NOMO-1 (cell line): ENCODE measurements around the gene HNRNPLL.
A peak's percentile ranks its signal among the peaks of the same experiment; 100 is the strongest.

Source experiments
- DNase-seq, 2 experiments: peaks; one replicate each; lab custom pipeline; 2025; ENCODE audit not compliant: unreplicated experiment in 2 of 2; lab: John Stamatoyannopoulos, UW

The HNRNPLL gene

GRCh38 chr2:38533757-38534545 lies 68.8 kb downstream of the HNRNPLL start:
- DNase-seq = no peak

- DNase-seq = peak; percentile 73 to 79
These were observed 69.5 kb downstream of the HNRNPLL start for GRCh38 chr2:38533180-38533579.

- DNase-seq = no peak
These were observed 70.4 kb downstream of the HNRNPLL start for GRCh38 chr2:38532366-38532765.

GRCh38 chr2:38529208-38529607 lies 73.5 kb downstream of the HNRNPLL start:
- DNase-seq = no peak

GRCh38 chr2:38528534-38528933 lies 74.2 kb downstream of the HNRNPLL start:
- no peak for DNase-seq

GRCh38 chr2:38528008-38528442 lies 74.7 kb downstream of the HNRNPLL start:
- peak; percentile 19 to 25 for DNase-seq

GRCh38 chr2:38527338-38528007 lies 75.3 kb downstream of the HNRNPLL start:
- DNase-seq = no peak

GRCh38 chr2:38526195-38526594 lies 76.5 kb downstream of the HNRNPLL start:
- DNase-seq = no peak

GRCh38 chr2:38524580-38524979 lies 78.1 kb downstream of the HNRNPLL start:
- DNase-seq = no peak

GRCh38 chr2:38523728-38524437 lies 78.8 kb downstream of the HNRNPLL start:
- no peak for DNase-seq

- DNase-seq = no peak
These were observed 79.9 kb downstream of the HNRNPLL start for GRCh38 chr2:38522754-38523349.

GRCh38 chr2:38521835-38522234 lies 80.9 kb downstream of the HNRNPLL start:
- DNase-seq = no peak

- DNase-seq = peak in 1 of 2 experiments; percentile 9
These were observed 85.4 kb downstream of the HNRNPLL start for GRCh38 chr2:38517284-38517683.

GRCh38 chr2:38516526-38516925 lies 86.2 kb downstream of the HNRNPLL start:
- no peak for DNase-seq

- DNase-seq = no peak
These were observed 86.6 kb downstream of the HNRNPLL start for GRCh38 chr2:38516122-38516521.

- DNase-seq = no peak
These were observed 87.3 kb downstream of the HNRNPLL start for GRCh38 chr2:38515155-38516074.

- DNase-seq = no peak
These were observed 88.0 kb downstream of the HNRNPLL start for GRCh38 chr2:38514603-38515154.

GRCh38 chr2:38512211-38512610 lies 90.5 kb downstream of the HNRNPLL start:
- DNase-seq = peak; percentile 39
